ENCODE results near the gene ZNF747.

GRCh38 chr16:30485818-30486436 is 48.7 kb downstream of the ZNF747 start:
- TF ChIP-seq CTCF (IDR thresholded peaks at IDR 0.05) (no peak), POLR2AphosphoS5 (IDR thresholded peaks at IDR 0.05) (no peak), POLR2A (IDR thresholded peaks at IDR 0.05) (no peak), EP300 (IDR thresholded peaks at IDR 0.05; ENCODE audit: low read depth) (no peak)

All from transverse colon (tissue), 4 donors.